ENCODE measurements around the gene PSMA5.
"Not testable (repeated sequence)": the region's sequence is repeated elsewhere in the genome, so short reads cannot be mapped to it uniquely, and the experiment has no call there.

The PSMA5 gene

DNA sequence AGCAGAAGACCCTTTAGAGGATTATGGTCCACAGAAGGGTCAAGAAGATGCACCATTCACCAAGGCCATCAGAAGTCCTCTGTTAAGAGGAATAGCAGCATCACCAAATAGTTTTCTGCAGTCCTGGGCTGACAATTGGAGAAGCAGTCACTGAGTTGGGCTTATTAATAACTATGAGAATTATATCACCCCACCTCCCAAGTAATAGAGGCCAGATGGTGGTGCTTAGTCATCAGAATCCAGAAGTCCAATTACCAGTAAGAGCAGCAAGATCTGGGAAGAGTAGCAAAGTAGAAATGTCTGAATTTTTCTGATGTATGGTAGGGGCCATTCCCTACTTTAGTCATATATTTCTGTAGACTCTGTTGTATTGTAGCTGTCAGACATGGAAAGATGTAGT, 6.1 kb upstream of the PSMA5 start:
- no peak for DNase-seq (ENCODE audit: low spot score)

DNA sequence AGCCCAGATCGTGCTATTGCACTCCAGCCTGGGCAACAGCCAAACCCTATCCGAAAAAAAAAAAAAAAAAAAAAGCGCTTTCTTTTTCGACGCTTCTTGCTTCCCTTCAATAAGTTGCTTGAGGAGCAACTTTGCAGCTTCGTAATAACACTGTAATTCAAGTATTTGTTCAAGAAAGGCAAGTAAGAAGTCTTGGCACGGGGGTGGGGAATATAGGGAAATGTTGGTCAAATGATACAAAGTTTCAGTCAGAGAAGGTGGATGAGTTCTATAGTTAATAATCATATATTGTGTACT, 871 bp upstream of the PSMA5 start:
- DNase-seq (ENCODE audit: low spot score), result peak; percentile 8

DNA sequence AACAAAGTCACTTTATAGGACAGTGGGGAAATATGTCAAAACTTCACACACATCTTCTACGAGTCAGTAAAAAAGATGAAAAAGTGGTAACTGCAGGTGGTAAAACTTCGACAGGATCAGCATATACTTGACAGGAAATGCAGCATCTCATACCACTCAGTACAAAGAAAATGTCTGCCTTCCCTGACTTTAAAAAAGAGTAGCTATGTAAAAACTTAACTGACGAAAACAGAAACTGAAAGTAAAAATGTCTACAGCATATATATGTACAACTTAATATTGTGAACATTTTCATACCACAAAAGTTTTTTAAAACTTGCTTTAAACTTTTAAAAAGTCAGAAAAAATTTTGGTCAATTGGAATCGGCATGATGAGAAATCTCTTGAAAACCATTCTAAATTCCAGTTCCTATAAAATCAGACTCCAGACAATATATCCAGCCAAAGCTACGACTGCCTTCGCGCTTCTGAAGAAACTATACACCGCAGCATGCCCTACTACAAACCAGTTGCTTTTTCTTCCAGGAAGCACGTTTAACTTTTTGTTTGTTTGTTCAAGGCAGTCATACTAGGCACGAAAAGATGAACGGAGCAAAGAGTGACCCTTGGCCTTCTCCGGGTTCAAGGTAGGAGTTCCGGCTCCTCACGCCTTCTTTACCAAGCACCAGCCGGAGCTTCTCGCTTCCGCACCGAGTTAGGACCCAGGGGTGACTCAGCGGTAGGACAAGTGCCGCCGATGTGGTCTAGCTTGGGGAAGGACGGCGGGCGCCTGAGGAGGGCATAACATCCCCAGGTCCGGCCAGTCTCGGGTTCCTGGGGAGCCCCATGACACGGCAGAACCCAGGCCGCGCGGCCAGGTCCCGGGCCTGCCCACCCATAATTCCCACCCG, 612 bp downstream of the PSMA5 start:
- DNase-seq (ENCODE audit: low spot score), result peak; percentile 91

DNA sequence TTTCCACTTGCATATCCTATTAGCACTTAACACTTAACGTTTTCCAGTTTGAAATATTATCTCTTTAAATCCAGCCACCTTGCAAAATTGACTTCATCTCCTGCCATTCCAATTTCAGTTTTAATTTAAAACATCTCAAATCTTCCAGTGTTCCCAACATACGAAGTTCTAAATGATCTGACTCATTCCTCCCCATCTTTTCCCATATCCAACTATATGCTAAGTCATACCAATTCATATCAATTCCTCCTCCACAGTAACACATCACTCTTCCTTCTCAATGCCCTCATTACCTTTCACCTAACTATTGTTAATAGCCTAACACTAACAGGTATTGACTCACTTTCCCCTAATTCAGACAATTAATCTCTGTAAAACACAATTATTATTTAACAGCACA, 2.8 kb downstream of the PSMA5 start:
- DNase-seq (ENCODE audit: low spot score), result no peak

DNA sequence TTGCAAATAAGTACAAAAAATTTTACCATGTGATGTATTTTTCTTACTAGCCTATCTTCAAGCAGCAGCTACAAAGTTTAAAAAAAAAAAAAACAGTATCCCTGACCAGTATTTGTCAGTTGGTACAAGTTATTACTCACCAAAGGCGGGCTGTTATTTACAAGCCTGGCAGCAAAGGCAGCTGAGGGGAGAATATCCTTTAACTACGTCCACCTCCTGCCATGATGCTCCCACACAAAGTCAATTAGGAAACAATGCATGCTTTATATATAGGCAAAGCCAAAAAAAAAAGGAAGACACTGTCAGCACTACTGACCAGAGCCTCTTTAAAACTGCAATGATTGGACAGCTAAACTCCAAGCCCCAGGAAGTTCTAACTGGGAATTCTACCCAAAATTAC, 13.7 kb downstream of the PSMA5 start:
- DNase-seq (ENCODE audit: low spot score), result no peak

DNA sequence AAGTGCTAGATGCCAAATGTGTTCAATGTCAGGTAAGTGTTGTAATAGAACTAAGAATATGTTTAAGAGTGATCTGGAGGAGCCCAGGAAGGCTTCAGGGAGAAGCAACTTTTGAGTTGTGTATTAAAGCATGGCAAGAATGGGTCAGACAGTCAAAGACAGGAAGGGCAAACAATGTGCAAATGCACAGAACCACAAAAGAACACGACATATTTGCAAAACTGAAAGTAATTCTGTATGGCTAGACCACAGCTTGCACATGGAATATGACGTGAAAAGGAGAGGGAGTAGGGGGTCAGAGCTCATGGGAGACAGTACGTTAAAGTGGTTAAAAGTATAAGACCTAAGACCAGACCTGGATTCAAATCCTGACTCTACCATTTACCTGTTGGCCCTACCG, 21.4 kb downstream of the PSMA5 start:
- DNase-seq (ENCODE audit: low spot score), result no peak

DNA sequence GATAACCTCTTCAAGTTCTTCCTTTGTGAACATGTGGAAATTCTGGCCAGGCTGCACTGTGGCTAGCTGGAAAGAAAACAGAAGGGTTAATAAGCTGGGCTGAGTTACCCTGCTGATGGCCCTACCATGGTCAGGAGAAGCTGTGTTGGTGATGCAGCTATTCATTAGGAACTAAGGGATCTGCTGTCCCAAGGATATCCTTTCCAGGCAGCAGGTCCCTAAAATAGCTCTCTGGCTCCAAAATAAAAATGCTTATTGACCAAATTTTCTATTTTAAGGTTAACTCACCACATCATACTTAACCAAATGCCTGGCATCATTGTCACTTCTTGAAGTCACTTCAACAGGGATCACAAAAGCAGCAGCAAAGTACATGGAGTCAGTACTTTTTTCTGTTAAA, 24.2 kb downstream of the PSMA5 start:
- no peak for DNase-seq (ENCODE audit: low spot score)

DNA sequence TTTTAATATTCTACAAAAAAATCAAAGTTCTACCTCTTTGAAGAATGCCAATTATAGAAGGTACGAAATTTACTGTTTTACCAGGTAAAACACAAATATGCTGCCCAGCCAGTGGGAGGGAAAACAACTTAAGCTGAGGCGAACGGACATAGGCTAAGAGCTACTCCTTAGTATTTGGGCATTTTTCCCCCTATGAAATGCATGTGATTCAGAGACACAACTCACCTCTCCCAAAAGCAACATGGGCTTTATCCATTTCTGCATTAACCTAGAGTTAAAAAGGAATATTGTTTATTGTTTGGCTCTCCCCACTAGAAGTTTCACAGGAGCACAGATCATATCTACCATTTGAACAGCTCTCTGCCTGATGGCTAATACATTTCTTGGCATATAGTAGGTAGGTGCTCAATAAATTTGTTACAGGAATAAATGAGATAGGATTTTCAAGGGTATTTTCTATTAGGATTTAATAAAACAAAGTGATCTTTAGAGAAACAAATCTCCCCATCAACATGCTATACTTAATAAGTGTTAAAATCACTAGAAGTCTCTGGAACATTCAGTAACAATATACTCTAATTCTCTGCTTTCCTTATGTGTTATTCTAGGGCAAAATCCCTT, 26.1 kb downstream of the PSMA5 start:
- no peak for DNase-seq (ENCODE audit: low spot score)

DNA sequence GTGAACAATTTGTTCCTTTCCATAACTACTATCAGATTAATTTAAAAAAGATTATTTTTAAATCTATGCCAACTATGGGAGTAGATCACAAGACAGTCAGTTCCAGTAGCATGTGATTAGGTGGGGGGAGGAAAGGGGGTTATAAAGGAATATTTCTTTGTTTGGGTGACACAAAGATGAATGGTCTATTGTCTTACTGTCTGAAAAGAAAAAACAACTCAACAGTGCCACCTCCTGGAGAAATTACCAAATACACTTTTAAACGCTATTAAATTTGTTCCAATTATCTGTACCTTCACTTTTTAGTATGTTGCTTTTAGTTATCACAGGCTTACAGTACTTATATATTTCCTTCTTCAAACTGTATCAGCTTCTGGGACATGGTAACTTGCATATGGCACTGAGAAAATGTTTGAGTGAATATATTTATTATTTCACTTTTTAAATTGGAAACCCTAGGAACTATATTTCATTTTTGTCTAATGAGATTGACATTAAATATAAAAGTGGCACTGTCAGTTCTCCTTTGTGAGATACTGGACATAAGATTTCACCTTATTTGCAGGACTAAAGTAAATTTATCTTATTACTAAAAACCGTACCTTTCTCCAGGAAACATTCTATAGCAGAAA, 26.8 kb downstream of the PSMA5 start:
- peak; percentile 78 for DNase-seq (ENCODE audit: low spot score)

DNA sequence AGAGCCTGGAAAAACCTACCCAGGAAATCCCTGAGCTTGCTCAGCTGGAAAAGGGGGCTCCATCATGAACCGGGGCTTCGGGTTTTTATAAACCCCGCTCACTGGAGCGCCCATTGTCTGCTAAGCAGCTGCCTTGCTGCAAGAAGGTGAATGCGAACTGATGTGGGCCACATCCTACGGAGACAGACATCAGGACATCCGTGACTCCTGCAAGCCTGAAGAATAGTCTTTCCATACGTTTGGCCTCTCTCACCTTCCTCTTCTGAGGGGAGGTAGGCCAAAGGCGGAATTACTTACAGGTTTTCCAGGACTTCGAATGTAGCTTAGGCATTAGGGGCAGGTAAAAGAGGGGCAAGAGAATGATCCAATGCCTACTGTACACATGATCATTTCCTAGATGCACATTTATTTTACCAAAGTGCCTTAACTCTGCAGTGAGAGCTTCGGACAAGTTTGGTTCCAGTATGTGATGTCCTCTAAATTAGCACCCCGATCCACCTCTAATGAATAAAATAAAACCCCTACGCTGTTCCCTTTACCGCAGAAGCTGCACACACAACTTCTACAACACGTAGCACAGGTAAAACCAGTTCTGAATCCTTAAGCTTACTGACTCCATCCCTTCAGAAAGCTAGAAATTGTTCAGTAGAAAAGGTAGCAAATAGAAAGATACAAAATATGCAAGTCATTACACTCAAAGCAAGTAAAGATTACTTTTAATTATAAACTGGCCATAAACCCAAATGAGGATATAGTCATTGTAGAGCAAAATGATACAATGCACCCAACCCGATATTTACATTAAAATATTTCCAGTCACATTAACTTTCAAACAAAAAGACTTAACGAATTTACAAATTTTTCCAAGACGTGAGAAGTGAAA, 27.7 kb downstream of the PSMA5 start:
- peak; percentile 44 for DNase-seq (ENCODE audit: low spot score)

DNA sequence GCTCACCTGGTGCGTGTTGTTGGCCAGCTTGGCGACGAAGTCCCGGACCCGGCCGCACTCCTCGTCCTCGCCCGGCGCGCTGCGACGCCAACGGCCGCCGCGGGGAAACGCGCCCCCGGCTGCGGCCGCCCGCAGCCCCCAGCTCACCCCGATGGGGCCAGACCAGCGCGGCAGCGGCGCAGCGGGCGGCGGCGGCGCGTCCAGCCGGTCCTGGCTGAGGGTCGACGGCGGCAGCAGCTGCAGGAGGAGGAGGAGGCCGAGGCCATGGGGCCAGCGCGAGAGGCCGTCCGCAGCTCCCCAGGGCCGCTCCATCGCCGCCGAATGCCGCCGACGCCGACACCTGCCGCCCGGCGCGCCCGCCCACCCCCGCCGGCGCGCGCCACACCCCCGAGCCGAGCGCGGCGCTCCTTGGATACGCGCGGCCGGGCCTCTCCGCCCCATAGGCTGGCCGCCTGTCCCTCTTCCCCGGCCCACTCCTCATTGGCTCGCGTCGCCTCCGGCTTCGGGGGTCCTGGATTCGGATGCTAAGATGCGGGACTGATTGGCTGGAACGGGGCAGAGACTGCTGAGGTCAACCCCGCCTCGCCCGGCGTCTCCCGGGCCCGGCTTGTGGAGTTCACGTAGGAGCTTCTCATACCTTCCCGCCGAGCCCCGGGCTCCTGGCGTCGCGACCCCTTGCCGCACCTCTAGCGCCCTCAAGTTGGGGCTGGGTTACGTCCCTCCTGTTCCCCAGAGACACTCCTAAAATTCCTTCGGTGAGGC, 28.5 kb downstream of the PSMA5 start, which contains the start of gene SORT1:
SORT1 (minus strand) TSS at position 338 of the 762 bp plus-strand sequence; CDS start at position 312, 26 bp downstream.
- peak; percentile 88 for DNase-seq (ENCODE audit: low spot score)

DNA sequence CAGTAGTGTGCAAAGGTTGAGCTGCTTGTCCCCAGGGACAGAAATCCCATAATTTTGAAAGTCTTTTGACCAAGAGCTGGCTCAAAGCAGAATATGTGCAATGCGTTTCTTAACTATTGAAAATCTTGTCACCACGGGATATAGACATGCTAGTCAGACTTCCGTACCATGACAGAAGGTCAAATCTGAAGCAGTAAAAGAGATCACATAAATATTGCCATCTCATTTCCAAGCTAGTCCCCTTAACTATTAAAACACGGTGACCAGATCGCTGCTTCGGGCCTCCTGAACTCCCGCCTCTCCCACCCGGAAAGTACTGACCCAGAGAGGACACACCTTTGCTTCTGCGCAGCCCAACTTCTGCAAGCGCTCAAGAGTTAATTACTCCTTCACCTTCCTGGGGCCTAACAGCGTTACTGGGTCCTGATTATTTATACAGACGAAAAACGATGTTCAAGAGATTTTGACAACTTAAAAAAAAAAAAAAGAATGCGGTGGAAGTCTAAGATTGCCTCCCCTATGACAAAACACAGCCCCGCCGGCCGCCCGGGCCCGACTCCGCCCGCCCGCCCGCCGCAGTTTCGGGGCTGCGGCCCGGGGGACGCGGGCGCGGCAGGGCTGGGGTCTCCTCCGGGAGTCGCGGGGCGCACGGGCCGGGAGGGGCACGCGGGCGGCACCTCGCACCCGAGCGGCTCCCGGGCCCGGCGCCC, 29.2 kb downstream of the PSMA5 start:
- peak; percentile 25 for DNase-seq (ENCODE audit: low spot score)

DNA sequence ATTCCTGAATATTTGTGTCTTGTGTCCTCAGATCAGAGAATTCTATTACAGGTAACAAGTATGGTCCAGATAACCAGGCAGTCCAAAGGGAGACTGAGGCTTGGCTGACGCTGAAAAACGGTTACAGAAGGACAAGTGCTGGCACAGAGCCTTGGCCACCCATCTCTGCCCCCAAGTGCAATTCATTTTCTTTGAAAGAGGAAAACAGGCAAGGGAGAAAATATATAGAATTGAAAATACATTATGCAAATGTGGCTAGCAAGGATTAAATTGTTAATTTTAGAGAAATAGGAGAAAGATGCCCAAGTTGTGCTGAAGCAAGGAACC, 29.8 kb downstream of the PSMA5 start:
- DNase-seq (ENCODE audit: low spot score), result no peak

DNA sequence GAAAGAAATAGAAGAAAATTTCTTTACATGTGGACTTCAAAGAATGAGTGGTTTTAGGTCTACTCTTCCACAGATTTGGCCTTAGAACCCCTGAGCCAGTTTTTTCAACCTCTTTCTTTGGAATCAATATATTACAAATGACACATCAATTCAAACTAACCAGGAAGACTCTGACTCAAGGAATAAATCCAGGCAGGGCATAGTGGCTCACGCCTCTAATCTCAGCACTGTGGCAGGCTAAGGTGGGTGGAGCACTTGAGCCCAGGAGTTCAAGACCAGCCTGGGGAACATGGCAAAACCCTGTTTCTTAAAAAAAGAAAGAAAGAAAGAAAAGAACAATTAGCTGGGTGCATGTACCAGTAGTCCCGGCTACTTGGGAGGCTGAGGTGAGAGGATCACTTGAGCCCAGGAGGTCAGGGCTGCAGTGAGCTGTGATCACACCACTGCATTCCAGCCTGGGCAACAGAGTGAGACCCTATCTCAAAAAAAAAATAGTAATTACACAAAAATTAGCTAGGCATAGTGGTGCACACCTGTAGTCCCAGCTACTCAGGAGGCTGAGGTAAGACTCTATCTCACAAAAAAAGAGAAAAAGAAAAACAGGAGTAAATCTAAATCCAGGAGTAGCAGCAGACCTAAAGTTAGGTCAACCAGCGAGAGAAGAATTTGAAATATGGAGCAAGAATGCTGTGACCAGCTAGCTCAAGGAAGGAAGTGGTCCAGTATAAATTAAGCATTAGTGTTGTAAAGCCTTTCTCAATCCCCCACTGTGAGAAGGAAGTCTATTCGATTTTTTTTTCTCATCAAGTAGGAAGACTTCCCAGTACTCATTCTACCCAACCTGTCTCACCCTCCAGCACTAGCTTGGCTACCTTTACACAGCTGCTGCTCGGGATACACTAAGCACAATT, 30.4 kb downstream of the PSMA5 start:
- DNase-seq (ENCODE audit: low spot score), result no peak

DNA sequence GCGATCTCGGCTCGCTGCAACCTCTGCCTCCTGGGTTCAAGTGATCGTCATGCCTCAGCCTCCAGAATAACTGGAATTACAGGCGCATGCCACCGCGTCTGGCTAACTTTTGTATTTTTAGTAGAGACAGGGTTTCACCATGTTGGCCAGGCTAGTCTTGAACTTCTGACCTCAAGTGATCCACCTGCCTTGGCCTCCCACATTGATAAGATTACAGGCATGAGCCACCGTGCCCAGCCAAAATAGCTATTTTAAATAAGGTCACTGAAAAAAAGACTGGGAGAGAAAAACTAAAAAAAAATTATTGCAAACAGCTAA, 31.0 kb downstream of the PSMA5 start:
- DNase-seq (ENCODE audit: low spot score), result not testable (repeated sequence)

DNA sequence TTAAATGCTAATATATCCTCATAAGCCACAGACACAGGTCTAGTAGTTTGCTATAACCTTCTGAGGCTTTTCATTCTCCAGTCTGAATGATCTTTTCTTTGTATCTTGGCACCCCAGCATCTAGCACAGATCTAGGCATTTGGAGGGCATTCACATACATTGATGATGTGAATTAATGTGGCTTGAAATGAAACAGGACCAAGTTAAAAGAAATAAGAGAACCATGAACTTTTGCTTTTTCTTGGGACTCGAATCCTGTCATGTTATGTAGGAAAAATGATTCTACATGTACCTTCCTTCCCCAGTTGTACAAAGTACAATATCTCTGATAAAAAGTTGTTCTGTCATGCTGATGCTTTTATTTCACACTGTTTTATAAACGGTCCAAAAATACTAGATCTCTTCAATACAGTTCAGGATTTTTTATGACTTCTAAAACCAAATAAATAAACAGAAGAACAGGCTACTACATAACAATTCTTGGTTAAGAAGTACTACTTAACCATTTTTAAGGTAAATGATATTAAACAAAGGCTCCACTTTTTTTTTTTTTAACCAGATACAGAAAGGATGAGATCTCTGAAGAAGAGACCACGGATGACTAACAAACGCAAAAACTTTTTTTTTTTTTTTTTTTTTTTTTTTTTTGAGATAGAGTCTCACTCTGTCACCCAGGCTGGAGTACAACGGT, 31.5 kb downstream of the PSMA5 start:
- no peak for DNase-seq (ENCODE audit: low spot score)

DNA sequence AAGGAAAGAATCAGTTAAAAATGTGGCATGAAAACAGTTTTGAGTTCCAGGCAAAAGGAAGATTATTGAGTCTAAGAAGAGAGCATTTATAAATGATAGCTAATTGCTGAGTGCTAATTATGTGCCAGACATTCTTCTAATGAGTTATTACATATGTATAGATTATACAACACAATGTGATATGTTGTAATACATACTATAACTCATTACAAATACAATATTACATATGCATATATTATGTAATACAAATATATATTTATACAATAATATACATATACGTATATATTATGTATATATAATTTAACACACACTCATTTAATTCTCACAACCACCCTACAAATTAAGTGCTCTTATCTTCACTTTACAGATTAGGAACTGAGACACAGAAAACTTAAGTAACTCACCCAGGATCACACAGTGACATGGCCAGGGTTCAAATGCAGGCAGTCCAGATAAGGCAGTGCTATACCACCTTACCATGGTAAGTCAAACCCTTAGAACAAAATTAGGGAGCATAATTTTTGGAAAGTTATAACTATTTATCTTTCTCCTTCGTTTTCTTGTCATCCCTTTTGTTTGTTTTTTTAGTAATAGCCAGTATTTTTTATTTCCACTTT, 32.5 kb downstream of the PSMA5 start:
- DNase-seq (ENCODE audit: low spot score), result no peak

DNA sequence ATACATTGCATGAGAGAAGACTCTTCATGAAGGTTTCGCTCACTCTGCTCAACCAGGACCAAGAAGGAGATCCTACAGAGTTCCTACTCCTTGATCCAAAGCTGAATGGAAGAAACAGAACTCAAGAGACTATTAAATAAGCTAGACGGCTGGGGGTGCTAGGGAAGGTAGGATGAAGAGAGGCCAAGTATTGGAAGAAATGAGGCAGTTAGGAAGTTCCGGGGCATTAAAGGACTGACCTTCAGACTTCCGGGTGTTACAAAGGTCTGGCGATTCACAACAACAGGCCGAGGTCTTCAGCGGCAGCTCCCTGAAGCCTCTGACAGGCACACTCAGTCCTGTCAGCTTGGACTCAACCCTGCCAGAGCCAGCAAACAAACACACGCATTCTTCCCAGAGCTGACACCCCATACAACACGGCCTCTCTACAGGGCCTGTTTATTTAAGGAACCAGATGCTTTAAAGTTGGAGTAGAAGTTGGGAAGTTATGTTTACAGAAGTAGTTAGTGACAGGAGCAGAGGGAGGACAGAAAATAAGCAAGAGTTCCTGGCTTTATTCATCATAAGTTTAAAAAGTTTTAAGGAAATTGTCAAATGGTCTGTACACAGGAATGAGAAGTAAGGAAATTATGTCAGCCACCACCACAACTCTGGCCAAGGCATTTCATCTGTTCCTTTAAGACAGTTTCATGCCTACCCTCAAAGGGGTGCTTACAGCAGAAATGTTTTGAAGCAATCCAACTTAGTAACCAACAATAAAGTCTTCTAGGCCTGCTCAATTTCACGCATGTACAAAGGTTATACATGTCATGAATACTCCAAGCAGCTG, 33.2 kb downstream of the PSMA5 start:
- no peak for DNase-seq (ENCODE audit: low spot score)

Data from RKO (cell line).